CD4-positive, alpha-beta memory T cell (primary cell): ENCODE results near the gene HINT3. TPM values are rescaled to one million over a fixed set of nuclear protein-coding genes. Genes with fewer than 3 reads are reported as not detected.
"Not testable (repeated sequence)": the region's sequence is repeated elsewhere in the genome, so short reads cannot be mapped to it uniquely, and the experiment has no call there.

Source experiments
- CTCF ChIA-PET: fragments of 350-600 bp; sonication (Branson Sonifier 250); formaldehyde crosslinking; loops from one replicate; lab custom pipeline; 2021; ENCODE audit warnings: inconsistent platforms; ENCODE audit not compliant: partially characterized antibody; lab: Charles Lee
- POLR2A ChIA-PET: fragments of 350-600 bp; sonication (Branson Sonifier 250); formaldehyde crosslinking; loops from one replicate; lab custom pipeline; 2021; ENCODE audit not compliant: partially characterized antibody; lab: Charles Lee
- DNase-seq, 5 donors: peaks; one replicate each; pipeline versions ENCODE4 v3.0.0 to v3.0.0-alpha.2; 2020 to 2022; ENCODE audit warnings: mixed read lengths in 1 of 5
- H3K27ac ChIP-seq: one replicate; pipeline ENCODE4 v1.7.0; 2013; ENCODE audit warnings: low read depth, low read length
- H3K27me3 ChIP-seq: 2 replicates; pipeline ENCODE4 v1.7.0; 2013; ENCODE audit warnings: mild to moderate bottlenecking, low read length, moderate library complexity; ENCODE audit not compliant: insufficient read depth
- H3K36me3 ChIP-seq: 2 replicates; pipeline ENCODE4 v1.7.0; 2013; ENCODE audit warnings: mild to moderate bottlenecking, low read length, moderate library complexity; ENCODE audit not compliant: insufficient read depth
- H3K4me1 ChIP-seq: 2 replicates; pipeline ENCODE4 v1.7.0; 2013; ENCODE audit warnings: mild to moderate bottlenecking, low read length, moderate library complexity; ENCODE audit not compliant: insufficient read depth
- H3K4me3 ChIP-seq, 2 donors: one replicate each; pipeline ENCODE4 v1.7.0; 2013; ENCODE audit warnings: low read length in 2 of 2, mild to moderate bottlenecking in 1 of 2
- H3K9me3 ChIP-seq, 2 donors: one replicate each; pipeline ENCODE4 v1.7.0; 2013; ENCODE audit warnings: low read length in 2 of 2, control low read depth in 1 of 2; ENCODE audit not compliant: control insufficient read depth in 1 of 2
- H3K27ac Mint-ChIP-seq, 7 donors: one replicate each; pipeline ENCODE4 v1.8.0; 2020 to 2021; ENCODE audit warnings: mixed read lengths in 7 of 7, mild to moderate bottlenecking in 6 of 7, inconsistent platforms in 3 of 7, moderate library complexity in 3 of 7
- H3K27me3 Mint-ChIP-seq, 2 donors: one replicate each; pipeline ENCODE4 v1.8.0; 2020 to 2021; ENCODE audit warnings: mixed read lengths in 2 of 2
- H3K36me3 Mint-ChIP-seq, 2 donors: one replicate each; pipeline ENCODE4 v1.8.0; 2020 to 2021; ENCODE audit warnings: mixed read lengths in 2 of 2, inconsistent platforms in 1 of 2, mild to moderate bottlenecking in 1 of 2
- H3K4me1 Mint-ChIP-seq, 4 donors: one replicate each; pipeline ENCODE4 v1.8.0; 2020 to 2021; ENCODE audit warnings: mixed read lengths in 4 of 4, mild to moderate bottlenecking in 1 of 4
- H3K4me3 Mint-ChIP-seq, 8 donors: one replicate each; pipeline ENCODE4 v1.8.0; 2020 to 2021; ENCODE audit warnings: mixed read lengths in 8 of 8, mild to moderate bottlenecking in 7 of 8, moderate library complexity in 6 of 8, inconsistent platforms in 3 of 8
- H3K9me3 Mint-ChIP-seq, 8 donors: one replicate each; pipeline ENCODE4 v1.8.0; 2020 to 2021; ENCODE audit warnings: mixed read lengths in 8 of 8, mild to moderate bottlenecking in 5 of 8, inconsistent platforms in 3 of 8, moderate library complexity in 1 of 8
- intact Hi-C: fragments of 100-400 bp; cut with micrococcal nuclease; formaldehyde crosslinking; loops from one replicate; pipeline ENCODE4 v1.15.1; 2023
- polyA plus RNA-seq, 2 donors: library from polyadenylated mRNA; unstranded; fragments of 300-500 nt; fragmentation: Illumina TruSeq; gene quantifications; one replicate each; pipeline ENCODE4 v1.2.3, GENCODE V29; 2021
- total RNA-seq, 2 experiments: library from RNA; stranded (reverse); gene quantifications; one replicate each; pipeline ENCODE4 v1.2.3, GENCODE V29; 2021

Gene HINT3
- total and polyA plus RNA-seq, 4 experiments from 2014 or later, result 8.1 to 12.7 (median 10.1) TPM

DNA sequence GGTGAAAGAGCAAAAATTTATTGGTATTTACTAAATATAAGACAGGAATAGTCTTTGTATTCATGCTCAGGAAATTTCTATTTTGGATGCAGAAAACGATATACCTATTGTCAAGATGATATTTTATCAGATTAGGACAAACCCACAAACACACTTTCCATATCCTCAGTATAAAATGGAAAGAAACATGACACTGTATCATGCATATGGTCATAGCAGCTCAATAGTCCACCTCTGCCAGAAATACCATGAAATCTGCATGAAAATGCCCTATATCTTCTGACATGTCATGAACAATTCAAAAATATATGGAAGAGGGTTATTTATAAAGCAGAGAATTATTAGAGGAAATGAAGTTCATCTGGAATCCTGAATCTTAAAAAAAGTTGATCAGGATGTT is 11.7 kb upstream of the HINT3 start:
- H3K27ac ChIP-seq, result no peak overlapping the region
- Mint-ChIP-seq H3K4me3 (no peak overlapping the region), H3K36me3 (no peaks in the 10 kb centered on the region), H3K4me1 (peaks cover 0 to 7% (median 5%) of the 10 kb centered on the region in 4 donors), H3K27ac (no peak overlapping the region), H3K9me3 (no peaks in the 10 kb centered on the region), H3K27me3 (peaks cover 2 to 15% of the 10 kb centered on the region in 2 donors)
- H3K4me3 ChIP-seq, result no peak overlapping the region
- POLR2A ChIA-PET, result interaction anchor here (1.6 kb wide), 2 partner anchors 11 to 155 kb away, joined by 4 to 6 read pairs; partner anchors contain the start of genes HINT3 and NCOA7
- no peaks in the 10 kb centered on the region for H3K36me3 ChIP-seq
- H3K9me3 ChIP-seq, result no peaks in the 10 kb centered on the region
- no peak for DNase-seq
- H3K4me1 ChIP-seq, result no peaks in the 10 kb centered on the region
- no peaks in the 10 kb centered on the region for H3K27me3 ChIP-seq
- CTCF ChIA-PET, result interaction anchor here (0.8 to 6.1 kb wide), 5 partner anchors 8 to 634 kb away, joined by 3 to 31 read pairs (median 3); partner anchors contain the start of genes HINT3 and NCOA7
- intact Hi-C loops, result no loop called here

DNA sequence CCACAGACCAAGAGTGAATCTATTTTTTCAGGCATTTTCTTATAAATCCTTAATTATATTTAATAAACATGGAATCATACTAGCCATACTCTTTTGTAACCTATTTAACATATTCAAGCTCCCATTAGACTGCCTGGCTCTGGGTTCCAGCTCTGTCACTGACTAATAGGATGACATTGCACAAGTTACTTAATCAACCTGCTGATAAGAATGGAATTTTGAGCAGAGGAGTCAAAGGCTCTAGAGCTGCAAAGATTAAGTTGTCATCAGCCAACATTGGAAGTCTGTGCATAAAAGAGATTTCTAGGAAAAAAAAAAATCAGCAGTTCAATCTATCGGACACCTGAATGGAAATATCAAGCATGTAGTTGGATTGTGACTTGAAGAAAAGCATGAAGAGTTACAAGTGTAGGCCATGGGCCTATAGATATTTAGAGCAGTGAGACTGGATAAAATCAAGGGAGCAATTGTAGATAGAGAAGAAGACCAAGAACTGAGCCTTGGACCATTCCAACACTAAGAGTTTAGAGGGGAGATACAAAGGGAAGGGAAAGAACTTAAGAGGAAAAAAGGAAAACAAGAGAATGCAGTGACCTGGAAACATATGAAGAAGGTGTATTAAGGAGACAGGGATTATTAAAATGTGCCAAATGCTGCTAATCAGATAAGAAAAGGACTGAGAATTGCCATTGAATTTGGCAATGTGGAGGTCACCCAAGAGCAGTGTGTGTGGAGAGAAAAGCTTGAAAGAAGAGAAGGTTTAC is 11.0 kb upstream of the HINT3 start:
- CTCF ChIA-PET, result interaction anchor here (0.6 to 6.1 kb wide), 6 partner anchors 10 to 634 kb away, joined by 3 to 31 read pairs (median 3); partner anchors contain the start of genes HINT3 and NCOA7
- no peak overlapping the region for H3K27ac ChIP-seq
- Mint-ChIP-seq H3K4me3 (no peak overlapping the region), H3K27me3 (peaks cover 2 to 17% of the 10 kb centered on the region in 2 donors), H3K36me3 (no peaks in the 10 kb centered on the region), H3K9me3 (no peaks in the 10 kb centered on the region), H3K4me1 (peaks cover 0 to 7% (median 5%) of the 10 kb centered on the region in 4 donors), H3K27ac (no peak overlapping the region)
- no peaks in the 10 kb centered on the region for H3K9me3 ChIP-seq
- H3K27me3 ChIP-seq, result no peaks in the 10 kb centered on the region
- H3K4me3 ChIP-seq, result no peak overlapping the region
- intact Hi-C loops, result no loop called here
- POLR2A ChIA-PET, result interaction anchor here (1.3 kb wide), 1 partner anchor 11 kb away, joined by 4 read pairs; the partner anchor contains the start of gene HINT3
- H3K36me3 ChIP-seq, result no peaks in the 10 kb centered on the region
- H3K4me1 ChIP-seq, result no peaks in the 10 kb centered on the region
- no peak for DNase-seq

DNA sequence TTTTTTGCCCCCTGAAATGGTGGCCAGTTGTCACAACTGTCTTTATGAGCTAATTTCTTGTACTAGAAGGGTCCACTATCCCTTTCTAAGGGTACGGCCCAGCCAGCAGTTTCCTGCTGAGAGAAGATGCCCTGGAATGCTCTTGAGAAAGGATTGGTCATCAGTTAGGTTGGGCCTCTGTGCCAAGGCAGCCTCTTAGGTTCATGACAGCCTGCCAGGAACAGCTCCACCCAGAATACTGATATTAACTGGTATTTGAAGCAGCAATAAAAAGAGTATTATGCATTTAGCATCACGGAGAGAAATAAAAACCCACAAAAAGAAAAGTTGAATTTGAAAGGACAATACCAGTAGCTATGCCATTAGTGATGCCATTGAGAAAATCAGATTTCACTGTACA is 9.0 kb upstream of the HINT3 start:
- POLR2A ChIA-PET, result interaction anchor here (1.1 kb wide), 1 partner anchor 9 kb away, joined by 3 read pairs; the partner anchor contains the start of gene HINT3
- no peak overlapping the region for H3K27ac Mint-ChIP-seq

GRCh38 chr6:125948455-125948854 is 8.1 kb upstream of the HINT3 start:
- H3K4me1 Mint-ChIP-seq, result peaks cover 0 to 6% (median 5%) of the 10 kb centered on the region in 4 donors
- CTCF ChIA-PET, result interaction anchor here (1.1 to 6.1 kb wide), 4 partner anchors 7 to 167 kb away, joined by 4 to 31 read pairs (median 6); partner anchors contain the start of genes HINT3 and NCOA7
- peak overlapping the region in 1 of 7 donors; percentile 1 for H3K27ac Mint-ChIP-seq
- POLR2A ChIA-PET, result interaction anchor here (1.1 kb wide), 1 partner anchor 8 kb away, joined by 3 read pairs; the partner anchor contains the start of gene HINT3
- peaks cover 0 to 13% of the 10 kb centered on the region in 2 donors for H3K27me3 Mint-ChIP-seq
- H3K36me3 ChIP-seq, result no peaks in the 10 kb centered on the region
- no peak overlapping the region for H3K4me3 ChIP-seq
- H3K4me1 ChIP-seq, result no peaks in the 10 kb centered on the region
- H3K9me3 ChIP-seq, result no peaks in the 10 kb centered on the region
- no peaks in the 10 kb centered on the region for H3K9me3 Mint-ChIP-seq
- H3K4me3 Mint-ChIP-seq, result no peak overlapping the region
- no peaks in the 10 kb centered on the region for H3K36me3 Mint-ChIP-seq
- intact Hi-C loops, result no loop called here
- no peak for DNase-seq
- no peak overlapping the region for H3K27ac ChIP-seq
- H3K27me3 ChIP-seq, result no peaks in the 10 kb centered on the region

More for the DNA sequence above, 9.0 kb upstream of the HINT3 start:
- Histone ChIP-seq H3K9me3 (no peaks in the 10 kb centered on the region), H3K4me3 (no peak overlapping the region), H3K27ac (no peak overlapping the region), H3K27me3 (no peaks in the 10 kb centered on the region), H3K4me1 (no peaks in the 10 kb centered on the region), H3K36me3 (no peaks in the 10 kb centered on the region)
- Mint-ChIP-seq H3K27me3 (peaks cover 0 to 13% of the 10 kb centered on the region in 2 donors), H3K36me3 (no peaks in the 10 kb centered on the region), H3K9me3 (no peaks in the 10 kb centered on the region), H3K4me1 (peaks cover 0 to 7% (median 5%) of the 10 kb centered on the region in 4 donors), H3K4me3 (no peak overlapping the region)
- intact Hi-C loops, result no loop called here
- CTCF ChIA-PET, result interaction anchor here (1.1 to 6.1 kb wide), 5 partner anchors 8 to 166 kb away, joined by 4 to 31 read pairs (median 5); partner anchors contain the start of genes HINT3 and NCOA7
- DNase-seq, result no peak

- Histone ChIP-seq H3K36me3 (no peaks in the 10 kb centered on the region), H3K4me1 (no peaks in the 10 kb centered on the region), H3K9me3 (no peaks in the 10 kb centered on the region), H3K27me3 (no peaks in the 10 kb centered on the region), H3K27ac (no peak overlapping the region), H3K4me3 (no peak overlapping the region)
- H3K9me3 Mint-ChIP-seq, result no peaks in the 10 kb centered on the region
- no peaks in the 10 kb centered on the region for H3K36me3 Mint-ChIP-seq
- no peak for DNase-seq
- peaks cover 0 to 13% of the 10 kb centered on the region in 2 donors for H3K27me3 Mint-ChIP-seq
- peaks cover 0 to 3% (median 0%) of the 10 kb centered on the region in 4 donors for H3K4me1 Mint-ChIP-seq
- intact Hi-C loops, result no loop called here
- no peak overlapping the region for H3K27ac Mint-ChIP-seq
- POLR2A ChIA-PET, result no interaction called here
- no peak overlapping the region for H3K4me3 Mint-ChIP-seq
- CTCF ChIA-PET, result no interaction called here
These were observed 7.5 kb upstream of the HINT3 start for GRCh38 chr6:125949069-125949468.

DNA sequence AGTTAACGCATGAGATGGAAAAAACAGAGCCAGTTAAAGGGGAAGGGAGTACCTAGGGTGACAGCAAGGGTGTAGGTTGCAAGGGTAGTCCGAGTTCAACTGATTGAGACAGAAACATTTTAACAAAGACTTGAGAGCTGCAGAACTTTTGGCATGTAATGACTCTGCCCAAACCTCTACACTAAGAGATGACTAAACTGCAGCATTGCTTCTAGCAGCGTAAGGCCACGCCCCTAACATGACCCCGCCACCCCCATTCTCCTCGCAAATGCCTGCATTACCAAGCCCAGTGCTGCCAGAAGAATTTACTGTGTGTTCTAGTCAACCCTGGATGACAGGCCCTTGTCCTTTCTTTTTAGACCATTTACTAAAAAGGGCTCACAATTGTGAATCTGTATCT is 6.3 kb upstream of the HINT3 start:
- intact Hi-C loops, result no loop called here
- ChIA-PET POLR2A (no interaction called here), CTCF (no interaction called here)
- DNase-seq, result no peak
- no peaks in the 10 kb centered on the region for H3K9me3 Mint-ChIP-seq
- Histone ChIP-seq H3K4me3 (no peak overlapping the region), H3K36me3 (no peaks in the 10 kb centered on the region), H3K27ac (no peak overlapping the region), H3K9me3 (no peaks in the 10 kb centered on the region), H3K27me3 (no peaks in the 10 kb centered on the region), H3K4me1 (no peaks in the 10 kb centered on the region)
- H3K27ac Mint-ChIP-seq, result no peak overlapping the region
- peaks cover 0 to 13% of the 10 kb centered on the region in 2 donors for H3K27me3 Mint-ChIP-seq
- no peak overlapping the region for H3K4me3 Mint-ChIP-seq
- no peaks in the 10 kb centered on the region for H3K4me1 Mint-ChIP-seq
- H3K36me3 Mint-ChIP-seq, result no peaks in the 10 kb centered on the region

- DNase-seq, H3K4me1 Mint-ChIP-seq, H3K27me3 ChIP-seq, H3K4me1 ChIP-seq, H3K4me3 Mint-ChIP-seq, H3K36me3 ChIP-seq, H3K27ac ChIP-seq, H3K9me3 Mint-ChIP-seq, H3K9me3 ChIP-seq, intact Hi-C loops, POLR2A ChIA-PET, H3K36me3 Mint-ChIP-seq, H3K4me3 ChIP-seq: not testable (repeated sequence)
- Mint-ChIP-seq H3K27me3 (peaks cover 0 to 11% of the 10 kb centered on the region in 2 donors), H3K27ac (peak overlapping the region in 1 of 7 donors; percentile 19)
- CTCF ChIA-PET, result interaction anchor here (0.9 to 2.6 kb wide), 5 partner anchors 24 to 169 kb away, joined by 3 to 9 read pairs (median 6); no protein-coding TSS in a partner anchor
These were observed 5.9 kb upstream of the HINT3 start for GRCh38 chr6:125950716-125951115.
